Gastrocnemius medialis (tissue), 4 donors: Measurements from ENCODE around the gene PARD3B. TPM values are rescaled to one million over a fixed set of nuclear protein-coding genes. Genes with fewer than 3 reads are reported as not detected.

Experiments used
- ATAC-seq, 2 donors: fragments of 150-250 bp; one replicate each; pipeline ENCODE4 v1.9.1; 2016
- DNase-seq, 2 donors: peaks; one replicate each; pipeline ENCODE4 v3.0.0-alpha.2; 2019
- H3K27ac ChIP-seq, 4 donors: fragments of 200-600 bp; sonication (generic); 1 replicate in 1 of 4; 2 replicates in 3 of 4; pipeline ENCODE4 v1.5.1; 2016 to 2018; ENCODE audit warnings: mild to moderate bottlenecking in 2 of 4, moderate library complexity in 1 of 4
- H3K27me3 ChIP-seq, 3 donors: fragments of 200-600 bp; sonication (generic) in 2 of 3; 1 replicate in 1 of 3; 2 replicates in 2 of 3; pipeline versions ENCODE4 v1.5.1 to v1.6.0; 2016 to 2019; ENCODE audit warnings: mild to moderate bottlenecking in 1 of 3, moderate library complexity in 1 of 3
- H3K36me3 ChIP-seq, 2 donors: fragments of 200-600 bp; sonication (generic) in 1 of 2; one replicate each; pipeline ENCODE4 v1.5.1; 2017 to 2018
- H3K4me1 ChIP-seq, 2 donors: fragments of 200-600 bp; sonication (generic) in 1 of 2; one replicate each; pipeline ENCODE4 v1.5.1; 2016 to 2017; ENCODE audit warnings: mild to moderate bottlenecking in 2 of 2
- H3K4me3 ChIP-seq, 4 donors: fragments of 200-600 bp; sonication (generic) in 3 of 4; 1 replicate in 1 of 4; 2 replicates in 3 of 4; pipeline ENCODE4 v1.5.1; 2016 to 2019; ENCODE audit warnings: mild to moderate bottlenecking in 2 of 4
- H3K9me3 ChIP-seq, 3 donors: fragments of 200-600 bp; sonication (generic) in 2 of 3; 1 replicate in 1 of 3; 2 replicates in 2 of 3; pipeline ENCODE4 v1.5.1; 2016 to 2019
- POLR2A ChIP-seq, 2 donors: fragments of 450-650 bp; IDR thresholded peaks; one replicate each; pipeline ENCODE4 v1.6.1; 2017; ENCODE audit warnings: antibody characterized with exemption in 2 of 2, mild to moderate bottlenecking in 2 of 2, moderate library complexity in 2 of 2
- in situ Hi-C, 4 donors: fragments of 200-750 bp; cut with MboI; loops; one replicate each; pipeline versions ENCODE4 v1.15.0 to v1.8.0; 2017; ENCODE audit warnings: low sequenced_read_pairs in 4 of 4
- intact Hi-C: fragments of 100-400 bp; cut with DNase I; formaldehyde crosslinking; loops from one replicate; pipeline ENCODE4 v1.15.1; 2023; ENCODE audit warnings: low total_unique reads
- total RNA-seq, 4 donors: library from RNA; depleted of rRNA; stranded (reverse); fragments of >200 nt; gene quantifications; one replicate each; pipeline versions ENCODE4 v1.1.0 to v1.2.3, GENCODE V29; 2016
- TF ChIP-seq, protein P1 (sequence below), 5 experiments: fragments of 450-650 bp in 3 of 5; fragments of 200-600 bp in 2 of 5; sonication (generic) in 2 of 5; IDR thresholded peaks in 4 of 5; conservative IDR thresholded peaks in 1 of 5; 1 replicate in 4 of 5; 2 replicates in 1 of 5; pipeline ENCODE4 v1.5.1; 2016 to 2019; ENCODE audit warnings: antibody characterized with exemption in 5 of 5, mild to moderate bottlenecking in 3 of 5, moderate library complexity in 3 of 5

The PARD3B gene
- total RNA-seq, 4 donors from 2014 or later = 2.2 to 15.5 (median 4.6) TPM

DNA sequence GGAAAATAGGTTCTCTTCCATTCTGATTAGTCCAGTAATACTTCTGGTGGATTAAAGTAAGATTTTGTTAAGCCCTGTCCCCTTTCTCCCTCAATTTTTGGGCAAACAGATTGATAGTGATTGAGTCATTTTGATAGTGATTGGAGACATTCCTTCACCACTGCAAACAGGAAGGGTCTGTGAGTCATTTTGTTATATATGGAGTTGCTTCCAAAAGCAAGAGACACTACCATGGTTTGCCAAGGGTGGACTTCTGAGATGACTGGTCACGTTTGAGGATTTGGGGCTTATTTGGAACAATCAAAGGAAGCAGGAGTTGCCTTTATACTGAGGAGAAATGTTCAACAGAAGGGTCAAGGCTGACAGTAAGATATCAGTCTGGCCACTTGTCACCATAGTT lies 249.9 kb downstream of the PARD3B start:
- no peak for DNase-seq
- intact Hi-C loops (no loop called here), in situ Hi-C loops (no loop called here)
- TF ChIP-seq, protein P1, sequence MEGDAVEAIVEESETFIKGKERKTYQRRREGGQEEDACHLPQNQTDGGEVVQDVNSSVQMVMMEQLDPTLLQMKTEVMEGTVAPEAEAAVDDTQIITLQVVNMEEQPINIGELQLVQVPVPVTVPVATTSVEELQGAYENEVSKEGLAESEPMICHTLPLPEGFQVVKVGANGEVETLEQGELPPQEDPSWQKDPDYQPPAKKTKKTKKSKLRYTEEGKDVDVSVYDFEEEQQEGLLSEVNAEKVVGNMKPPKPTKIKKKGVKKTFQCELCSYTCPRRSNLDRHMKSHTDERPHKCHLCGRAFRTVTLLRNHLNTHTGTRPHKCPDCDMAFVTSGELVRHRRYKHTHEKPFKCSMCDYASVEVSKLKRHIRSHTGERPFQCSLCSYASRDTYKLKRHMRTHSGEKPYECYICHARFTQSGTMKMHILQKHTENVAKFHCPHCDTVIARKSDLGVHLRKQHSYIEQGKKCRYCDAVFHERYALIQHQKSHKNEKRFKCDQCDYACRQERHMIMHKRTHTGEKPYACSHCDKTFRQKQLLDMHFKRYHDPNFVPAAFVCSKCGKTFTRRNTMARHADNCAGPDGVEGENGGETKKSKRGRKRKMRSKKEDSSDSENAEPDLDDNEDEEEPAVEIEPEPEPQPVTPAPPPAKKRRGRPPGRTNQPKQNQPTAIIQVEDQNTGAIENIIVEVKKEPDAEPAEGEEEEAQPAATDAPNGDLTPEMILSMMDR (IDR thresholded peaks at IDR 0.05 in 4 of 5, conservative IDR thresholded peaks at IDR 0.05 in 1 of 5) = no peak
- no peak for TF ChIP-seq POLR2A (IDR thresholded peaks at IDR 0.05)
- H3K27ac ChIP-seq = no peak overlapping the region
- no peak for ATAC-seq
- no peaks in the 10 kb centered on the region for H3K27me3 ChIP-seq
- H3K4me3 ChIP-seq = no peak overlapping the region
- no peaks in the 10 kb centered on the region for H3K4me1 ChIP-seq
- H3K9me3 ChIP-seq = no peaks in the 10 kb centered on the region
- no peaks in the 10 kb centered on the region for H3K36me3 ChIP-seq

DNA sequence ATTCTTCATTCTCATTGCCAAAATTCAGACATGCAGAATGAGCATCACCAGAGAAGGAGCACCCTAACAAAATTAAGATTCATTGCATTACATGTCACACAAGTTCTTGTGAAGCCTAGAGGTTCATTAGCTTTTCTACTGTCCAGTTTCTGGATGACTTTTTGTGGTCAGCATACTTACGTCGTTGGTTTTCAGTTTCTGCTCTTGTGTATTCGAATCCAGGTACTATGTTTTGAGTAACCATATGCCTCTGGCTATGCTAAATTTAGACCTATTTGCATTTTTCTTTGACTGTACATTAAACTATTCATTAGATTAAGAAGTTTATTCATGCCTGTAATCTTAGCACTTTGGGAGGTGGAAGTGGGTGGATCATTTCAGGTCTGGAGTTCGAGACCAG lies 251.3 kb downstream of the PARD3B start:
- no peak overlapping the region for H3K4me3 ChIP-seq
- ATAC-seq (no peak), DNase-seq (no peak)
- no peaks in the 10 kb centered on the region for H3K36me3 ChIP-seq
- TF ChIP-seq, protein P1 (IDR thresholded peaks at IDR 0.05 in 4 of 5, conservative IDR thresholded peaks at IDR 0.05 in 1 of 5) = no peak
- no peak for TF ChIP-seq POLR2A (IDR thresholded peaks at IDR 0.05)
- intact Hi-C loops (no loop called here), in situ Hi-C loops (no loop called here)
- no peak overlapping the region for H3K27ac ChIP-seq
- no peaks in the 10 kb centered on the region for H3K9me3 ChIP-seq
- no peaks in the 10 kb centered on the region for H3K4me1 ChIP-seq
- H3K27me3 ChIP-seq = no peaks in the 10 kb centered on the region

DNA sequence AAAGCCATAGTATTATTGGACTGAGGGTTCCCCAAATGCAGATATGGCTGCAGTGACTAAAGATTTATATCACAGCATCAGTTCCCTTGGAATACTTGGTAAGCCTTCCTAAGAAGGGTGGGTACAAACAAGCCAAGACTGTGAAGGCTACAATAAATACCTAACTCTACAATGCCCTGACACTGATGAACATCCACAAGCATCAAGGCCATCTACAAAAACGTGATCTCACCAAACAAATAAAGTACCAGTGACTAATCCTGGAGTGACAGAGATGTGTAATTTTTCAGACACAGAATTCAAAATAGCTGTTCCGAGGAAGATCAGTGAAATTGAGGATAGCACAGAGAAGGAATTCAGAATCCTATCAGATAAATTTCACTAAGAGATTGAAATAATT lies 254.5 kb downstream of the PARD3B start:
- intact Hi-C loops (no loop called here), in situ Hi-C loops (no loop called here)
- TF ChIP-seq, protein P1 (IDR thresholded peaks at IDR 0.05 in 4 of 5, conservative IDR thresholded peaks at IDR 0.05 in 1 of 5) = no peak
- TF ChIP-seq POLR2A (IDR thresholded peaks at IDR 0.05) = no peak
- no peak for DNase-seq
- Histone ChIP-seq H3K27me3 (no peaks in the 10 kb centered on the region), H3K9me3 (no peaks in the 10 kb centered on the region), H3K4me3 (no peak overlapping the region), H3K27ac (no peak overlapping the region), H3K36me3 (no peaks in the 10 kb centered on the region), H3K4me1 (no peaks in the 10 kb centered on the region)
- no peak for ATAC-seq

GRCh38 chr2:204808494-204808893 lies 263.2 kb downstream of the PARD3B start:
- H3K9me3 ChIP-seq = peaks cover 0 to 4% (median 3%) of the 10 kb centered on the region in 3 donors
- no peak overlapping the region for H3K4me3 ChIP-seq
- in situ Hi-C loops (no loop called here), intact Hi-C loops (no loop called here)
- H3K4me1 ChIP-seq = no peaks in the 10 kb centered on the region
- no peak overlapping the region for H3K27ac ChIP-seq
- no peak for ATAC-seq
- no peak for DNase-seq
- TF ChIP-seq, protein P1 (IDR thresholded peaks at IDR 0.05 in 4 of 5, conservative IDR thresholded peaks at IDR 0.05 in 1 of 5) = no peak
- TF ChIP-seq POLR2A (IDR thresholded peaks at IDR 0.05) = no peak
- H3K27me3 ChIP-seq = no peaks in the 10 kb centered on the region
- no peaks in the 10 kb centered on the region for H3K36me3 ChIP-seq

DNA sequence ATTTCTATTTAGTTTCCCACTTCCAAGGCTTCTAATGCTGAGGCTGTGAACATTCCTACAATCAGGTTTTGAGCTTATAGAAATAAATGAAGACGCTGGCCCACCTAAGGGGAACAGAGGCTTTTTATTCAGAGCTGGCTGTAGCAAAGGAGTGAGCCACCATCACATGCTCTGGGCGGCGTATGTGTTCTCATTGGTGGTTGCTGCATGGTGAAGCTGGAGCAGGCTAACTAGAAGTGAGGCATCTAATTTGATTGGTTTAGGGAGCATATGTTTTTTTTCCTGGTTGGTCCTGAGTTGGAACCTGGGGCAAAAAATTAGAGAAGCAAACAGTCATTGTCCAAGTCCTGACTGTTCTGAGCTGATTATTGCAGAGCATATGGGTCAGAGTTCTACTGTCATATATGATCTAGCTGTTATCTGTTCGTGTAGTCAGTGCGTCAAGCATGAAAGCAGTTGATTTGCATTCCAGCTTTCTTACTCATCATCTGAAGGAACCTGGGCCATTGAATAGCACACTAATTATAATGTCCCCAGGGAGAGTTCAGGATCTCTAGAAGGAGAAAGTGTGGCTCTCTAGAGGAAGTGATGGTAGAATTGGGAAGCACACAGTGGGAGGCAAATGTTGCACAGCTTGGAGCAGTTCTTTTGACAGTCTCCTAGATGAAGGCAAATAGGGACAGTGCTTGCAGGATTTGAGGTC lies 279.6 kb downstream of the PARD3B start:
- in situ Hi-C loops = no loop called here
- no peak for DNase-seq
- H3K27ac ChIP-seq = no peak overlapping the region
- intact Hi-C loops = no loop called here
- H3K27me3 ChIP-seq = no peaks in the 10 kb centered on the region
- H3K4me3 ChIP-seq = no peak overlapping the region
- H3K4me1 ChIP-seq = no peaks in the 10 kb centered on the region
- TF ChIP-seq, protein P1 (IDR thresholded peaks at IDR 0.05 in 4 of 5, conservative IDR thresholded peaks at IDR 0.05 in 1 of 5) = no peak
- TF ChIP-seq POLR2A (IDR thresholded peaks at IDR 0.05) = no peak
- no peaks in the 10 kb centered on the region for H3K9me3 ChIP-seq
- H3K36me3 ChIP-seq = no peaks in the 10 kb centered on the region
- ATAC-seq = no peak
